KMS-11 (cell line): Measurements from ENCODE around the gene HDC.

Experiments
- H2AFZ ChIP-seq: fragments of 200-600 bp; sonication (generic); 2 replicates; pipeline ENCODE4 v1.6.1; 2016; ENCODE audit warnings: antibody characterized with exemption, mixed run types, low read depth
- H3K27ac ChIP-seq: fragments of 200-600 bp; sonication (generic); 2 replicates; pipeline ENCODE4 v1.6.1; 2016; ENCODE audit warnings: mild to moderate bottlenecking, mixed run types
- H3K27me3 ChIP-seq: fragments of 200-600 bp; sonication (generic); 2 replicates; pipeline ENCODE4 v1.6.1; 2017; ENCODE audit warnings: mild to moderate bottlenecking, low read depth, mixed run types, moderate library complexity; ENCODE audit not compliant: insufficient read depth
- H3K36me3 ChIP-seq: fragments of 200-600 bp; sonication (generic); 2 replicates; pipeline ENCODE4 v1.6.1; 2017; ENCODE audit warnings: mild to moderate bottlenecking, mixed run types; ENCODE audit not compliant: insufficient read depth
- H3K4me1 ChIP-seq: fragments of 200-600 bp; sonication (generic); 2 replicates; pipeline ENCODE4 v1.6.1; 2016; ENCODE audit warnings: mild to moderate bottlenecking, low read depth, mixed run types; ENCODE audit not compliant: poor library complexity, severe bottlenecking
- H3K4me2 ChIP-seq: fragments of 200-600 bp; sonication (generic); 2 replicates; pipeline ENCODE4 v1.7.0; 2016; ENCODE audit warnings: mild to moderate bottlenecking, mixed run types
- H3K4me3 ChIP-seq: fragments of 200-600 bp; sonication (generic); IDR thresholded peaks from 2 replicates; pipeline ENCODE4 v1.6.1; 2017; ENCODE audit warnings: low read depth, low read length, mixed read lengths; ENCODE audit not compliant: insufficient read depth
- H3K79me2 ChIP-seq: fragments of 200-600 bp; sonication (generic); 2 replicates; pipeline ENCODE4 v1.6.1; 2016; ENCODE audit warnings: low read depth, mixed run types; ENCODE audit not compliant: insufficient read depth
- H3K9ac ChIP-seq: fragments of 200-600 bp; sonication (generic); 2 replicates; pipeline ENCODE4 v1.6.1; 2016; ENCODE audit warnings: mild to moderate bottlenecking, mixed run types
- H4K20me1 ChIP-seq: fragments of 200-600 bp; sonication (generic); 2 replicates; pipeline ENCODE4 v1.6.1; 2016; ENCODE audit warnings: mild to moderate bottlenecking, mixed run types; ENCODE audit not compliant: insufficient read depth
- TF ChIP-seq, protein P1 (sequence below): fragments of 200-600 bp; sonication (generic); conservative IDR thresholded peaks from 2 replicates; pipeline ENCODE4 v1.6.1; 2017; ENCODE audit warnings: low read depth, mild to moderate bottlenecking, antibody characterized with exemption, low read length, moderate library complexity, mixed read lengths

HDC gene

DNA sequence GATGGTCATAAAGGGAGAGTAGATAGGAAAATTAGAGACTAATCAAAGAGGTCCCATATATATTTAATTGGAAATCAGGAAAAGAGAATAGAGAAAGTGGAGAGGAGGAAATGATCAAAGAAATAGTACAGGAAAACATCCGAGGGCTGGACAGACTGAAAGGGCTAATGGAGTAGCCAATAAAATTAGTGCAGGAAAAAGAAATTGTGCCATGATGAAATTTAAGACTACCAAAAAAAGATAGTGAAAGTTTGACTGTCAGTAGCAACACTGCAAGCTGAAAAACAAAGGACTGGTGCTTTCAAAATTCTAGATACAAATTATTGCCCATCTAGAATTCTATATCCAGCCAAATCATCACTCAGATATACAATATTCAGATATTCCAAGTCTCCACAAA, 47.2 kb downstream of the HDC start:
- Histone ChIP-seq H3K36me3 (no peaks in the 10 kb centered on the region), H3K9ac (no peak overlapping the region), H3K4me1 (no peaks in the 10 kb centered on the region), H3K4me2 (no peak overlapping the region), H2AFZ (no peak overlapping the region), H3K79me2 (no peaks in the 10 kb centered on the region), H3K27ac (no peak overlapping the region), H3K27me3 (no peaks in the 10 kb centered on the region), H4K20me1 (no peaks in the 10 kb centered on the region), H3K4me3 (no peak overlapping the region)
- TF ChIP-seq, protein P1, sequence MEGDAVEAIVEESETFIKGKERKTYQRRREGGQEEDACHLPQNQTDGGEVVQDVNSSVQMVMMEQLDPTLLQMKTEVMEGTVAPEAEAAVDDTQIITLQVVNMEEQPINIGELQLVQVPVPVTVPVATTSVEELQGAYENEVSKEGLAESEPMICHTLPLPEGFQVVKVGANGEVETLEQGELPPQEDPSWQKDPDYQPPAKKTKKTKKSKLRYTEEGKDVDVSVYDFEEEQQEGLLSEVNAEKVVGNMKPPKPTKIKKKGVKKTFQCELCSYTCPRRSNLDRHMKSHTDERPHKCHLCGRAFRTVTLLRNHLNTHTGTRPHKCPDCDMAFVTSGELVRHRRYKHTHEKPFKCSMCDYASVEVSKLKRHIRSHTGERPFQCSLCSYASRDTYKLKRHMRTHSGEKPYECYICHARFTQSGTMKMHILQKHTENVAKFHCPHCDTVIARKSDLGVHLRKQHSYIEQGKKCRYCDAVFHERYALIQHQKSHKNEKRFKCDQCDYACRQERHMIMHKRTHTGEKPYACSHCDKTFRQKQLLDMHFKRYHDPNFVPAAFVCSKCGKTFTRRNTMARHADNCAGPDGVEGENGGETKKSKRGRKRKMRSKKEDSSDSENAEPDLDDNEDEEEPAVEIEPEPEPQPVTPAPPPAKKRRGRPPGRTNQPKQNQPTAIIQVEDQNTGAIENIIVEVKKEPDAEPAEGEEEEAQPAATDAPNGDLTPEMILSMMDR = no peak

DNA sequence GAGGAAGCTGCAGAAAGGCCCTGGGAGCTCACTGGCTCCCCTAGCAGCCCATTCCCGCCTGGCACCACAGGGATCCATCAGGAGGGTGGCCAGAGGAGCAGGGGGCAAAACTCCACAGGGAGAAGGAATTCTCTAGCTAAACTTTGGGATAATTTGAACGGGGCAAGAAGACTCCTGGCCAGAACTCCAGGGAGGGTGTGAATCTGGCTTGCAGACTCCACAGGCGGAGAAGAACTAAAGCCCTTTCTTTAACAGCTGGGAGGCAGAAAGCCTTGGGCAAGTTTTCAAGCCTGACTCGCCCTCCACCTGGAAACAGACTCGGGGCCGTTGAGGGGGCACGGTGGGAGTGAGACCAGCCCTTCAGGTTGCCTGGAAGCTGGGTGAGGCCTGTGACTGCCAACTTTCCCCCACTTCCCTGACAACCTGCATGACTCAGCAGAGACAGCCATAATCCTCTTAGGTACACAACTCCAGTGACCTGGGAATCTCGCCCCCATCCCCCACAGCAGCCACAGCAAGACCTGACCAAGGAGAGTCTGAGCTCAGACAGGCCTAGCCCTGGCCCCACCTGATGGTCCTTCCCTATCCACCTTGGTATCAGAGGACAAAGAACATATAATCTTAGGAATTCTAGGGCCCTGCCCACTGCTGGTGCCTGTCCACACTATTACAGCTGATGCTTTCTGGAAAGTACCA, 54.9 kb downstream of the HDC start:
- Histone ChIP-seq H2AFZ (no peak overlapping the region), H3K4me2 (no peak overlapping the region), H3K36me3 (no peaks in the 10 kb centered on the region), H3K4me1 (no peaks in the 10 kb centered on the region), H4K20me1 (no peaks in the 10 kb centered on the region), H3K27ac (no peak overlapping the region), H3K9ac (no peak overlapping the region), H3K79me2 (no peaks in the 10 kb centered on the region), H3K27me3 (no peaks in the 10 kb centered on the region), H3K4me3 (no peak overlapping the region)
- TF ChIP-seq, protein P1 = no peak

DNA sequence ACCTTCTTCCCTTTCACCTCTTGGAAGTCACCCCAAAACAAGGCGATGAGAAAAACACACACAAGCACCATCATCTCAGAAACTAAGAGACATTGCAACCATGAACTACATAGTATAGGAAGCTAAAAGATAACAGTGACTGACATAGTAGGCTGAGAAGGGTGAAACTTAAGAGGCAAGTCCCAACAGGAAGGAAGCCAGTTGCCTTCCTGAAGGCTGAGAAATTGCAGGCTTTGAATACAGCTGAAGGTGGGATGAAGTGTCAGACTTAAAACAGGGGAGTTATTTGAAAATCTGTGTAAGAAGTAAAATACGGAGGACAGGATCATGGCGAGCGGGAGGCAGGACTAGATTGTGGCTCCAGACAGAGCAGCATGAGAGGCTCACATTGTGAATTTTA, 55.7 kb downstream of the HDC start:
- no peaks in the 10 kb centered on the region for H3K36me3 ChIP-seq
- no peaks in the 10 kb centered on the region for H3K27me3 ChIP-seq
- no peak overlapping the region for H2AFZ ChIP-seq
- no peaks in the 10 kb centered on the region for H3K79me2 ChIP-seq
- H3K27ac ChIP-seq = no peak overlapping the region
- H4K20me1 ChIP-seq = no peaks in the 10 kb centered on the region
- H3K4me3 ChIP-seq = no peak overlapping the region
- H3K4me1 ChIP-seq = no peaks in the 10 kb centered on the region
- no peak overlapping the region for H3K9ac ChIP-seq
- TF ChIP-seq, protein P1 = no peak
- H3K4me2 ChIP-seq = no peak overlapping the region

DNA sequence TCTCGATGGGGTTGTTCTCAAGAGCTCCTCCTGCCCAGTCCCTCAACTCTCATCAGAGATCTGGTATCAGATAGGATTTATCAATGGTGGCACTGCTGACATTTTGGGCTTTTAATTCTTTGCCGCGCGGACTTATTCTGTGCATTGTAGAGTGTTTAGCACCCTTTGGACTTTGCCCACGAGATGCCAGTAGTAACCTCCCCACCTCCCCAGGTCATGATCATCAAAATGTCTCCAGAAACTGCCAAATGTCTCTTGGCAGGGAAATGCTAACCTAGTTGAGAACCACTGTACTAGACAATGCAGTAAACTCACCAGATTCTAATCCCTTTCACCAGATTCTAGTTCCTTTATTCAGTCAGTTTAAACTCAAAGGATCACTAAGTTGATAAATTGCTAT, 59.5 kb downstream of the HDC start:
- H4K20me1 ChIP-seq = no peaks in the 10 kb centered on the region
- no peak overlapping the region for H3K4me3 ChIP-seq
- no peaks in the 10 kb centered on the region for H3K27me3 ChIP-seq
- H3K9ac ChIP-seq = no peak overlapping the region
- no peaks in the 10 kb centered on the region for H3K36me3 ChIP-seq
- no peaks in the 10 kb centered on the region for H3K79me2 ChIP-seq
- TF ChIP-seq, protein P1 = no peak
- H3K4me2 ChIP-seq = no peak overlapping the region
- H3K27ac ChIP-seq = no peak overlapping the region
- no peaks in the 10 kb centered on the region for H3K4me1 ChIP-seq
- H2AFZ ChIP-seq = no peak overlapping the region
